IPS-20b (cell line): ENCODE measurements around the gene PAGR1.
A peak's percentile ranks its signal among the peaks of the same experiment; 100 is the strongest.

ENCODE experiments used
- H3K27ac ChIP-seq: one replicate; pipeline ENCODE4 v1.5.1; 2013; ENCODE audit warnings: low read length
- H3K27me3 ChIP-seq: 2 replicates; pipeline ENCODE4 v1.6.1; 2013; ENCODE audit warnings: mild to moderate bottlenecking, low read length, inconsistent platforms; ENCODE audit not compliant: insufficient read depth
- H3K36me3 ChIP-seq: 2 replicates; pipeline ENCODE4 v1.6.1; 2013; ENCODE audit warnings: low read depth, mild to moderate bottlenecking, inconsistent platforms, low read length, moderate library complexity; ENCODE audit not compliant: insufficient read depth
- H3K4me1 ChIP-seq: 2 replicates; pipeline ENCODE4 v1.6.1; 2013; ENCODE audit warnings: mild to moderate bottlenecking, control low read depth, inconsistent platforms, low read length, moderate library complexity; ENCODE audit not compliant: insufficient read depth
- H3K4me3 ChIP-seq: 2 replicates; pipeline ENCODE4 v1.5.1; 2013; ENCODE audit warnings: mild to moderate bottlenecking, low read length, inconsistent platforms
- H3K9ac ChIP-seq: 2 replicates; pipeline ENCODE4 v1.6.1; 2013; ENCODE audit warnings: low read depth, mild to moderate bottlenecking, inconsistent platforms, low read length, moderate library complexity
- H3K9me3 ChIP-seq: 2 replicates; pipeline ENCODE4 v1.6.1; 2013; ENCODE audit warnings: mild to moderate bottlenecking, low read depth, low read length, inconsistent platforms; ENCODE audit not compliant: insufficient read depth

PAGR1 gene

DNA sequence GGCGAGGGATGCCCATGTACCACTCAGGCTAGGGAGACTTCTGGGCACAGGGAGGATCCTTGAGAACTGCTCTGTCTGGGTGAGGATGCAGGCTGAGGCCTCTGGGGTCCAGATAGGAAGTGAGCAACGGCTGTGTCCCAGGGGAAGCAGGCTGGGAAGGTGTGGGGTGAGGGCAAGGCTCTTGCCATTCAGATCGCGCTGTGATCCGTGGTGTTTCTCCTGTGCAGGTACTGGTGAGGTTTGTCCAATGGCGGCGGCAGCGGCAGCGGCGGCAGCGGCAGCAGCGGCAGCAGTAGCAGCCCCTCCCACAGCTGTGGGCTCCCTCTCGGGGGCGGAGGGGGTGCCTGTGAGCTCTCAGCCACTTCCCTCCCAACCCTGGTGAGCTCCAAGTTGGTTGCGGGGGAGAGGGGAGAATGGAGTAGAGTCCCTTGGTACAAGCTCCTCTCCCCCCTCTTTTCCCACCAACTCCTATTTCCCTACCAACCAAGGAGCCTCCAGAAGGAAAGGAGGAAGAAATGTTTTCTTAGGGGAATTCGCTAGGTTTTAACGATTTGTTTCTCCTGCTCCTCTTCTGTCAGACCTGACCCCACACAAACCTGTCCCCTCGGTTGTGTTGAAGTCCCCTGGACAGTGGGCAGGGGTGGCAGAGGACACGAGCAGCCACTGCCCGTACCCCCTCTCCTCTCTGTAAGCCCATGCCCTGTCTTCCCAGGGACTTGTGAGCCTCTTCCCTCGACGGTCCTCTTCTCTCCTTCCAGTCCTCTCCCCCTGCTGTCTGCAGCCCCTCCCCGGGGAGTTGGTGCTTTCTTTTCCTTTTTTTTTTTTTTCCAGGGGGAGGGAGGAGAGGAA, 5.9 kb upstream of the PAGR1 start:
- no peaks in the 10 kb centered on the region for H3K9me3 ChIP-seq
- H3K4me3 ChIP-seq: peak overlapping the region; percentile 98
- H3K27me3 ChIP-seq: no peaks in the 10 kb centered on the region
- H3K27ac ChIP-seq: peak overlapping the region; percentile 12
- H3K4me1 ChIP-seq: peaks cover 17% of the 10 kb centered on the region
- peaks cover 31% of the 10 kb centered on the region for H3K36me3 ChIP-seq
- H3K9ac ChIP-seq: peak overlapping the region; percentile 68; the same call in 1 of the 2 replicates

DNA sequence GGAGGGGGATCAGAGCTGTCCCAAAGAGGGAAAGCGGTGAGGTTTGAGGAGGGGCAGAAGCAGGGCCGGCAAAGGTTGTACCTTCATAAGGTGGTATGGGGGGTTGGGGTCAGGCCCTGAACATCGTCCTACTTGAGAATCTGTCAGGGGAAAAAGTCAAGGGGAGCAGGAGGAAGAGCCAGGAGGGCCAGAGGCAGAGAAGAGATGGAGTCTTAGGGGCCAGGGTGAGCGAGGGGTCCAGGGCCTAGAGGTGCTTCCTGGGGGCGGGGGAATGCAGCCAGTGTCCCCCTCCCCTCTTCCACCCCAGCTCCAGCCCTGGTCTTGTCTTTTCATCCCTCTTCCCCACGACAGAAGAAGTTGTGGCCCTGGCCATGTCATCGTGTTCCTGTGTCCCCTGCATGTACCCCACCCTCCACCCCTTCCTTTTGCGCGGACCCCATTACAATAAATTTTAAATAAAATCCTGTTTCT, 5.2 kb upstream of the PAGR1 start:
- Histone ChIP-seq H3K9me3 (no peaks in the 10 kb centered on the region), H3K27ac (peak overlapping the region; percentile 12), H3K9ac (peak overlapping the region; percentile 68; the same call in 1 of the 2 replicates), H3K4me1 (peaks cover 17% of the 10 kb centered on the region), H3K36me3 (peaks cover 31% of the 10 kb centered on the region), H3K4me3 (peak overlapping the region; percentile 98), H3K27me3 (no peaks in the 10 kb centered on the region)

- peak overlapping the region; percentile 82; the same call in 1 of the 2 replicates for H3K9ac ChIP-seq
- H3K4me3 ChIP-seq: peak overlapping the region; percentile 98
- peaks cover 17% of the 10 kb centered on the region for H3K4me1 ChIP-seq
- no peaks in the 10 kb centered on the region for H3K27me3 ChIP-seq
- peak overlapping the region; percentile 23 for H3K27ac ChIP-seq
- H3K36me3 ChIP-seq: peaks cover 31% of the 10 kb centered on the region
- no peaks in the 10 kb centered on the region for H3K9me3 ChIP-seq
Measured at GRCh38 chr16:29811170-29811895, 4.6 kb upstream of the PAGR1 start.

GRCh38 chr16:29811896-29812665, 3.9 kb upstream of the PAGR1 start, which contains the start of gene PRRT2:
TSS of gene PRRT2 (plus strand) at chr16:29812193. CDS start at chr16:29813055, 862 bp downstream.
- H3K9me3 ChIP-seq: no peaks in the 10 kb centered on the region
- H3K9ac ChIP-seq: peak within 1 kb of the TSS; percentile 82; the same call in 1 of the 2 replicates
- H3K4me3 ChIP-seq: peak within 1 kb of the TSS; percentile 98
- H3K27ac ChIP-seq: peak within 1 kb of the TSS; percentile 23
- peaks cover 31% of the 10 kb centered on the region for H3K36me3 ChIP-seq
- no peaks in the 10 kb centered on the region for H3K27me3 ChIP-seq
- peaks cover 17% of the 10 kb centered on the region for H3K4me1 ChIP-seq

DNA sequence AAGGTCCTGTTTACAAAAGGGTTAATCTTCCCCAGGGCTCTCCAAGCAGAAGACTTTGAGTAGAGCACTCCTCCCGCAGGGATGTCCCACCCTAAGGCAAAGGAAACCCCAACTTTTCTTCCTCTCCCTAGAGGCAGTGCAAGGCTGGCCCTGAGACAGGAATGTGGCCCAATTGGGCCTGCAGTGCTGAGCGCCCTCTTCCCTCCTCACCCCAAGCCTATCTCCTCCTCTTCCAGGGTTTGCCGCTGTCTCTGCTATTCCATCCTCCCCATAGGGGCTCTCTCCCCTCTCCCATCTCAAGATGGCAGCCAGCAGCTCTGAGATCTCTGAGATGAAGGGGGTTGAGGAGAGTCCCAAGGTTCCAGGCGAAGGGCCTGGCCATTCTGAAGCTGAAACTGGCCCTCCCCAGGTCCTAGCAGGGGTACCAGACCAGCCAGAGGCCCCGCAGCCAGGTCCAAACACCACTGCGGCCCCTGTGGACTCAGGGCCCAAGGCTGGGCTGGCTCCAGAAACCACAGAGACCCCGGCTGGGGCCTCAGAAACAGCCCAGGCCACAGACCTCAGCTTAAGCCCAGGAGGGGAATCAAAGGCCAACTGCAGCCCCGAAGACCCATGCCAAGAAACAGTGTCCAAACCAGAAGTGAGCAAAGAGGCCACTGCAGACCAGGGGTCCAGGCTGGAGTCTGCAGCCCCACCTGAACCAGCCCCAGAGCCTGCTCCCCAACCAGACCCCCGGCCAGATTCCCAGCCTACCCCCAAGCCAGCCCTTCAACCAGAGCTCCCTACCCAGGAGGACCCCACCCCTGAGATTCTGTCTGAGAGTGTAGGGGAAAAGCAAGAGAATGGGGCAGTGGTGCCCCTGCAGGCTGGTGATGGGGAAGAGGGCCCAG, 3.0 kb upstream of the PAGR1 start:
- peak overlapping the region; percentile 95; the same call in 1 of the 2 replicates for H3K9ac ChIP-seq
- no peaks in the 10 kb centered on the region for H3K27me3 ChIP-seq
- no peaks in the 10 kb centered on the region for H3K9me3 ChIP-seq
- peaks cover 17% of the 10 kb centered on the region for H3K4me1 ChIP-seq
- H3K27ac ChIP-seq: no peak overlapping the region
- H3K4me3 ChIP-seq: peak overlapping the region; percentile 98
- peaks cover 27% of the 10 kb centered on the region for H3K36me3 ChIP-seq

DNA sequence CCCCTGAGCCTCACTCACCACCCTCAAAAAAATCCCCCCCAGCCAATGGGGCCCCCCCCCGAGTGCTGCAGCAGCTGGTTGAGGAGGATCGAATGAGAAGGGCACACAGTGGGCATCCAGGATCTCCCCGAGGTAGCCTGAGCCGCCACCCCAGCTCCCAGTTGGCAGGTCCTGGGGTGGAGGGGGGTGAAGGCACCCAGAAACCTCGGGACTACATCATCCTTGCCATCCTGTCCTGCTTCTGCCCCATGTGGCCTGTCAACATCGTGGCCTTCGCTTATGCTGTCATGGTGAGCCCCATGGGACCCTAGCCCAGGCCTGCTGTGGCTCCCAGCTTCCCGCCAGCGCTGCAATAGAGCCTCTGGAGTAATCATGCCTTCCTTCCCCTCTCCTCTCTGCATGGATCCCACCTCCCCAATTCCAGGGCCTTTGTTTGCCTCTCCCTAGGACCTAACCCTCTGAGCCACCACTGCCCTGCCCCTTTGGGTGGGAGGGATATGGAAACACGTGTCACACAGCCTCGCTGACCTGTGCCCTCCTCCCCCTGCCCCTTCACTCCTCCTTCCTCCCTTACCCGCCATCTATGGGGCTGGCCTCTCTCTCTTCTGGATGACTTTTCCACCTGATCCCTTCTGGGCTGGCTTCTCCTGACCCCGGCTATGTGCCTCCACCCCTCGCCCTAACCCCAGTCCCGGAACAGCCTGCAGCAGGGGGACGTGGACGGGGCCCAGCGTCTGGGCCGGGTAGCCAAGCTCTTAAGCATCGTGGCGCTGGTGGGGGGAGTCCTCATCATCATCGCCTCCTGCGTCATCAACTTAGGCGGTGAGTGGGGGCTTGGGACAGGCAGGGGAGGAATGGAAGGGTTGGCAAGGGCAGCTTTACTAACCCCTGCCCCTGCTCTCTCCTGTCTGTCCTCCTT, 2.0 kb upstream of the PAGR1 start:
- Histone ChIP-seq H3K27ac (peak overlapping the region; percentile 32), H3K36me3 (peaks cover 27% of the 10 kb centered on the region), H3K4me3 (peak overlapping the region; percentile 98; the same call in 1 of the 2 replicates), H3K27me3 (no peaks in the 10 kb centered on the region), H3K9ac (peak overlapping the region; percentile 95; the same call in 1 of the 2 replicates), H3K4me1 (peaks cover 13% of the 10 kb centered on the region), H3K9me3 (no peaks in the 10 kb centered on the region)

- no peaks in the 10 kb centered on the region for H3K27me3 ChIP-seq
- peaks cover 28% of the 10 kb centered on the region for H3K36me3 ChIP-seq
- H3K4me1 ChIP-seq: peaks cover 11% of the 10 kb centered on the region; the same call in 1 of the 2 replicates
- H3K4me3 ChIP-seq: peak overlapping the region; percentile 98; the same call in 1 of the 2 replicates
- peak overlapping the region; percentile 32 for H3K27ac ChIP-seq
- peak overlapping the region; percentile 95; the same call in 1 of the 2 replicates for H3K9ac ChIP-seq
- H3K9me3 ChIP-seq: no peaks in the 10 kb centered on the region
Measured at GRCh38 chr16:29814592-29814991, 1.4 kb upstream of the PAGR1 start.

DNA sequence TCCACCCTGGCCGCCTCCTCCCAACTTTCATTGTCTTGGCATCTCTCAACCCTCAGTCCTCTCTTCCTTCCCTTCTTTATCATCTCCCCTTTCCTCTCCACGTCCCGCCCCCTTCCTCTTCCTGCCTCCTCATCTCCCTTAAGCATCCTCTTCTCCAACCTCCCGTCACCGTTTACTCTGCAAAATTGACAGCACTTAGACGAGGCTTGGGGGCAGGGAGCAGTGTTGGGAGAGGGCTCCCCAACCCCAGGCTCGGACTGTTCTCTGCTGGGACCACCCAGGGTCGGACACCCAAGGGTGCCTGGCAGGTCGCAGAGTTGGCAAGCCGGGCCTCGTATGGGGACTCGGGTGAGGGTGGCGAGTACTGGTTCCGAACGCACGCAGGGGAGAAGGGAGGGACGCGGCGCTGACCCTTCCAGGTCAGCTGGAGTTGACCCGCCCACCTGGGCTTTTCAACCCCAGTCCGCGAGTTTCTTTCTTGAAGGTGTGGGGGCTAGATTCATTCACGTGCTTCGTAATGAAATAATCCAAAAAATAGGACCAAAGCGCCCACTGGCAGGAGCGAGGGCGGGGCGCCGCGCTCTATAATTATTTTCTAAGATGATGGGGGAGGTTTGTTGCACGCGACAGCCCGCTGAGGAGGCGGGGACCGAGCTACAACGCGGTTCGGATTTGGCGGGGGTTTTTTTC, 775 bp upstream of the PAGR1 start:
- Histone ChIP-seq H3K9me3 (no peaks in the 10 kb centered on the region), H3K27me3 (no peaks in the 10 kb centered on the region), H3K27ac (no peak overlapping the region), H3K4me1 (peaks cover 10% of the 10 kb centered on the region; the same call in 1 of the 2 replicates), H3K9ac (peak overlapping the region; percentile 95; the same call in 1 of the 2 replicates), H3K4me3 (peak overlapping the region; percentile 98), H3K36me3 (peaks cover 28% of the 10 kb centered on the region)

DNA sequence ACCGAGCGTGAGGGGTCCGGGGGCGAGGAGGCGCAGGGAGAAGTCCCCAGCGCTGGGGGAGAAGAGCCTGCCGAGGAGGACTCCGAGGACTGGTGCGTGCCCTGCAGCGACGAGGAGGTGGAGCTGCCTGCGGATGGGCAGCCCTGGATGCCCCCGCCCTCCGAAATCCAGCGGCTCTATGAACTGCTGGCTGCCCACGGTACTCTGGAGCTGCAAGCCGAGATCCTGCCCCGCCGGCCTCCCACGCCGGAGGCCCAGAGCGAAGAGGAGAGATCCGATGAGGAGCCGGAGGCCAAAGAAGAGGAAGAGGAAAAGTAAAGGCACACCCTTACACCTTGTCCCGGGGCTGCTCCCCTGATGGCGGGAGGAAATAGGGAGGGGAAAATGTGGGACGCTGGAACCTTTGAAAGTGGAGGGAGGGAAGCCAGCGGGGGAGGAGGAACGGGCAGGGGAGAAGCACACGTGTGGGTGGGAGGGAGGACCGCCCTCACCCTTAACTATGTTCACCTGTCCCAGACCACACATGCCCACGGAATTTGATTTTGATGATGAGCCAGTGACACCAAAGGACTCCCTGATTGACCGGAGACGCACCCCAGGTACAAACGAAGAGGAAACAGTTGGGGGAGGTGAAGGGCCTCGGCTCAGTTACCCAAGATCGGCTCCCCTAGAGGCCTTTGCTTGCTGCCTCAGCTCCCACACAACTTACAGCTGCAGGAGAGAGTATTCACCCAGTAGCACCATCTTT, 916 bp downstream of the PAGR1 start:
- no peaks in the 10 kb centered on the region for H3K27me3 ChIP-seq
- H3K27ac ChIP-seq: peak overlapping the region; percentile 83
- H3K36me3 ChIP-seq: peaks cover 33% of the 10 kb centered on the region
- H3K4me1 ChIP-seq: peaks cover 10% of the 10 kb centered on the region; the same call in 1 of the 2 replicates
- peak overlapping the region; percentile 98 for H3K4me3 ChIP-seq
- H3K9me3 ChIP-seq: no peaks in the 10 kb centered on the region
- H3K9ac ChIP-seq: peak overlapping the region; percentile 95
